H9 (cell line): ENCODE results near the gene CD86. TPM values are rescaled to one million over a fixed set of nuclear protein-coding genes. Genes with fewer than 3 reads are reported as not detected.
A peak's percentile ranks its signal among the peaks of the same experiment; 100 is the strongest.

Experiments
- DNase-seq: peaks from one replicate; pipeline ENCODE4 v3.0.0-alpha.2; 2017
- H2AFZ ChIP-seq: one replicate; pipeline ENCODE4 v1.6.1; 2013; ENCODE audit warnings: mild to moderate bottlenecking, low read length, control low read depth, moderate library complexity
- H2AK5ac ChIP-seq: 2 replicates; pipeline ENCODE4 v1.6.1; 2013; ENCODE audit warnings: low read length, control low read depth, mixed read lengths; ENCODE audit not compliant: insufficient read length
- H2BK120ac ChIP-seq: one replicate; pipeline ENCODE4 v1.6.1; 2013; ENCODE audit warnings: low read depth, mild to moderate bottlenecking, low read length, control low read depth, inconsistent platforms; ENCODE audit not compliant: poor library complexity, severe bottlenecking
- H2BK12ac ChIP-seq: 2 replicates; pipeline ENCODE4 v1.6.1; 2013; ENCODE audit warnings: low read length, control low read depth, mixed read lengths, low read depth; ENCODE audit not compliant: insufficient read length
- H2BK15ac ChIP-seq: 2 replicates; pipeline ENCODE4 v1.6.1; 2013; ENCODE audit warnings: low read depth, low read length, control low read depth
- H2BK20ac ChIP-seq: one replicate; pipeline ENCODE4 v1.6.1; 2013; ENCODE audit warnings: low read depth, mild to moderate bottlenecking, low read length, control low read depth, inconsistent platforms; ENCODE audit not compliant: poor library complexity, severe bottlenecking
- H2BK5ac ChIP-seq: 2 replicates; pipeline ENCODE4 v1.6.1; 2013; ENCODE audit warnings: low read length, control low read depth, mixed read lengths; ENCODE audit not compliant: insufficient read length
- H3K14ac ChIP-seq: 2 replicates; pipeline ENCODE4 v1.6.1; 2013; ENCODE audit warnings: low read length, control low read depth; ENCODE audit not compliant: insufficient read depth
- H3K18ac ChIP-seq: 2 replicates; pipeline ENCODE4 v1.6.1; 2013; ENCODE audit warnings: low read depth, mild to moderate bottlenecking, mixed read lengths, low read length, control low read depth; ENCODE audit not compliant: insufficient read length
- H3K23ac ChIP-seq: 2 replicates; pipeline ENCODE4 v1.6.1; 2013; ENCODE audit warnings: low read length, control low read depth, mixed read lengths, low read depth; ENCODE audit not compliant: insufficient read length
- H3K23me2 ChIP-seq: 2 replicates; pipeline ENCODE4 v1.6.1; 2013; ENCODE audit warnings: low read depth, mild to moderate bottlenecking, mixed read lengths, low read length, control low read depth; ENCODE audit not compliant: insufficient read length, poor library complexity, severe bottlenecking
- H3K27ac ChIP-seq: 2 replicates; pipeline ENCODE4 v1.5.1; 2013; ENCODE audit warnings: low read length, control low read depth, mixed read lengths, low read depth; ENCODE audit not compliant: insufficient read length
- H3K27me3 ChIP-seq: 2 replicates; pipeline ENCODE4 v1.6.1; 2013; ENCODE audit warnings: low read length, control low read depth, inconsistent platforms; ENCODE audit not compliant: insufficient read depth
- H3K4ac ChIP-seq: 2 replicates; pipeline ENCODE4 v1.6.1; 2013; ENCODE audit warnings: low read depth, mild to moderate bottlenecking, control low read depth, inconsistent platforms, low read length, moderate library complexity
- H3K4me1 ChIP-seq: 2 replicates; pipeline ENCODE4 v1.6.1; 2013; ENCODE audit warnings: low read length, control low read depth, inconsistent platforms; ENCODE audit not compliant: insufficient read depth
- H3K4me2 ChIP-seq: 2 replicates; pipeline ENCODE4 v1.6.1; 2013; ENCODE audit warnings: low read length, control low read depth, mixed read lengths; ENCODE audit not compliant: insufficient read length, insufficient read depth
- H3K56ac ChIP-seq: 2 replicates; pipeline ENCODE4 v1.6.1; 2013; ENCODE audit warnings: low read depth, mild to moderate bottlenecking, mixed read lengths, low read length, control low read depth; ENCODE audit not compliant: insufficient read length
- H3K79me1 ChIP-seq: 2 replicates; pipeline ENCODE4 v1.6.1; 2013; ENCODE audit warnings: low read depth, mild to moderate bottlenecking, moderate library complexity, low read length, control low read depth, inconsistent platforms; ENCODE audit not compliant: insufficient read depth, poor library complexity, severe bottlenecking
- H3K79me2 ChIP-seq: 2 replicates; pipeline ENCODE4 v1.6.1; 2013; ENCODE audit warnings: low read length, control low read depth, inconsistent platforms; ENCODE audit not compliant: insufficient read depth
- H3K9ac ChIP-seq: 2 replicates; pipeline ENCODE4 v1.6.1; 2013; ENCODE audit warnings: low read length, control low read depth, mixed read lengths; ENCODE audit not compliant: insufficient read length; ENCODE audit errors: extremely low read depth
- H3K9me3 ChIP-seq: one replicate; pipeline ENCODE4 v1.6.1; 2013; ENCODE audit warnings: low read depth, low read length, inconsistent platforms; ENCODE audit not compliant: control insufficient read depth
- H3T11ph ChIP-seq: one replicate; pipeline ENCODE4 v1.6.1; 2013; ENCODE audit warnings: mild to moderate bottlenecking, low read length, control low read depth, inconsistent platforms
- H4K20me1 ChIP-seq: one replicate; pipeline ENCODE4 v1.6.1; 2013; ENCODE audit not compliant: control insufficient read depth, insufficient read length, insufficient read depth
- H4K5ac ChIP-seq: 2 replicates; pipeline ENCODE4 v1.6.1; 2013; ENCODE audit warnings: low read depth, mild to moderate bottlenecking, mixed read lengths, low read length, control low read depth; ENCODE audit not compliant: insufficient read length
- H4K8ac ChIP-seq: replicated peaks from 2 replicates; pipeline ENCODE4 v1.6.1; 2013; ENCODE audit warnings: low read length, control low read depth, mixed read lengths, low read depth; ENCODE audit not compliant: insufficient read length
- H4K91ac ChIP-seq: 2 replicates; pipeline ENCODE4 v1.6.1; 2013; ENCODE audit warnings: low read depth, mild to moderate bottlenecking, moderate library complexity, mixed read lengths, low read length, control low read depth; ENCODE audit not compliant: insufficient read length
- H3K27ac Mint-ChIP-seq, 3 experiments: 2 replicates in 2 of 3; 3 replicates in 1 of 3; pipeline ENCODE4 v1.8.0; 2020 to 2021; ENCODE audit warnings: mixed read lengths in 3 of 3, mild to moderate bottlenecking in 1 of 3, moderate library complexity in 1 of 3
- H3K27me3 Mint-ChIP-seq: 2 replicates; pipeline ENCODE4 v1.8.0; 2021; ENCODE audit warnings: low read depth, mild to moderate bottlenecking, moderate library complexity, mixed read lengths
- H3K36me3 Mint-ChIP-seq, 3 experiments: 2 replicates in 2 of 3; 3 replicates in 1 of 3; pipeline ENCODE4 v1.8.0; 2020 to 2021; ENCODE audit warnings: low read depth in 3 of 3, mixed read lengths in 3 of 3; ENCODE audit not compliant: insufficient read depth in 1 of 3
- H3K4me1 Mint-ChIP-seq, 2 experiments: 2 replicates each; pipeline ENCODE4 v1.8.0; 2020; ENCODE audit warnings: mixed read lengths in 2 of 2
- H3K4me3 Mint-ChIP-seq, 2 experiments: 2 replicates in 1 of 2; 3 replicates in 1 of 2; pipeline ENCODE4 v1.8.0; 2020 to 2021; ENCODE audit warnings: mild to moderate bottlenecking in 2 of 2, mixed read lengths in 2 of 2, moderate library complexity in 1 of 2
- H3K9me3 Mint-ChIP-seq, 2 experiments: 2 replicates in 1 of 2; 3 replicates in 1 of 2; pipeline ENCODE4 v1.8.0; 2020; ENCODE audit warnings: mild to moderate bottlenecking in 2 of 2, mixed read lengths in 2 of 2, moderate library complexity in 1 of 2
- CTCF ChIP-seq: fragments of 200-600 bp; sonication (generic); conservative IDR thresholded peaks from 3 replicates; pipeline ENCODE4 v1.8.0; 2021; ENCODE audit warnings: antibody characterized with exemption, mild to moderate bottlenecking
- WGBS: extraction: QIAGEN DNeasy Blood & Tissue Kit; methylation state at CpG from one replicate; pipeline ENCODE4 v1.1.7; 2013; ENCODE audit warnings: missing lambda C conversion rate, low lambda C conversion rate, mixed read lengths; ENCODE audit not compliant: insufficient read length; ENCODE audit errors: extremely low coverage; 5-methylcytosine and 5-hydroxymethylcytosine counted together
- long read RNA-seq: library from polyadenylated mRNA; unstranded; transcript quantifications from one replicate; pipeline ENCODE4 v2.0.0, GENCODE V29; 2020
- total RNA-seq: library from RNA; stranded (reverse); gene quantifications from 2 replicates; pipeline ENCODE4 v1.2.1, GENCODE V29; 2021

The CD86 gene
- total RNA-seq: not detected in 2 replicates
- long read RNA-seq, partial matches to known transcripts: 0 of 1 reads
- long read RNA-seq, other reads (novel, unspliced or antisense): 1 of 1 reads

GRCh38 chr3:122055215-122055614 lies at the start of gene CD86:
TSS of gene CD86 (plus strand) at chr3:122055362. CDS start at chr3:122055490, 128 bp downstream.
- Mint-ChIP-seq H3K36me3 (no peaks in the 10 kb centered on the region), H3K4me1 (peaks cover 12% of the 10 kb centered on the region in 2 experiments), H3K27ac (no peak within 1 kb of the TSS; a peak in 2 of 7 replicates), H3K9me3 (no peaks in the 10 kb centered on the region), H3K4me3 (no peak within 1 kb of the TSS), H3K27me3 (peaks cover 5% of the 10 kb centered on the region; the same call in 1 of the 2 replicates)
- H3K27me3 ChIP-seq: no peaks in the 10 kb centered on the region
- H3K4me1 ChIP-seq: no peaks in the 10 kb centered on the region; the same call in 1 of the 2 replicates
- no peak for TF ChIP-seq CTCF
- H3K4me2 ChIP-seq: no peak within 1 kb of the TSS
- no peak within 1 kb of the TSS for H3K27ac ChIP-seq
- no peaks in the 10 kb centered on the region for H3K23me2 ChIP-seq
- H3K18ac ChIP-seq: no peak within 1 kb of the TSS
- no peak within 1 kb of the TSS for H2BK20ac ChIP-seq
- H3K23ac ChIP-seq: no peak within 1 kb of the TSS
- H4K5ac ChIP-seq: no peak within 1 kb of the TSS
- no CpG with 5 or more reads among the region's 3 CpGs for WGBS
- no peak within 1 kb of the TSS for H2BK12ac ChIP-seq
- H2AK5ac ChIP-seq: no peak within 1 kb of the TSS
- no peak within 1 kb of the TSS for H2BK120ac ChIP-seq
- H4K8ac ChIP-seq: no peak within 1 kb of the TSS
- peak within 1 kb of the TSS; percentile 48 for H2AFZ ChIP-seq
- H3T11ph ChIP-seq: no peak within 1 kb of the TSS
- no peak within 1 kb of the TSS for H2BK15ac ChIP-seq
- no peaks in the 10 kb centered on the region for H3K79me1 ChIP-seq
- H4K91ac ChIP-seq: no peak within 1 kb of the TSS
- H2BK5ac ChIP-seq: no peak within 1 kb of the TSS
- H3K79me2 ChIP-seq: no peaks in the 10 kb centered on the region
- H3K56ac ChIP-seq: no peak within 1 kb of the TSS
- no peak within 1 kb of the TSS for H3K9ac ChIP-seq
- no peaks in the 10 kb centered on the region for H4K20me1 ChIP-seq
- no peak for DNase-seq
- H3K4ac ChIP-seq: no peak within 1 kb of the TSS
- H3K14ac ChIP-seq: no peak within 1 kb of the TSS
- H3K9me3 ChIP-seq: no peaks in the 10 kb centered on the region
